Measurements from ENCODE around the gene HRAS. TPM values are rescaled to one million over a fixed set of nuclear protein-coding genes. Genes with fewer than 3 reads are reported as not detected.

The HRAS gene
- total and polyA plus RNA-seq, 2 donors (not counting 1 experiment from before 2014, with no cell fraction given), result 63.5 to 86.0 TPM

DNA sequence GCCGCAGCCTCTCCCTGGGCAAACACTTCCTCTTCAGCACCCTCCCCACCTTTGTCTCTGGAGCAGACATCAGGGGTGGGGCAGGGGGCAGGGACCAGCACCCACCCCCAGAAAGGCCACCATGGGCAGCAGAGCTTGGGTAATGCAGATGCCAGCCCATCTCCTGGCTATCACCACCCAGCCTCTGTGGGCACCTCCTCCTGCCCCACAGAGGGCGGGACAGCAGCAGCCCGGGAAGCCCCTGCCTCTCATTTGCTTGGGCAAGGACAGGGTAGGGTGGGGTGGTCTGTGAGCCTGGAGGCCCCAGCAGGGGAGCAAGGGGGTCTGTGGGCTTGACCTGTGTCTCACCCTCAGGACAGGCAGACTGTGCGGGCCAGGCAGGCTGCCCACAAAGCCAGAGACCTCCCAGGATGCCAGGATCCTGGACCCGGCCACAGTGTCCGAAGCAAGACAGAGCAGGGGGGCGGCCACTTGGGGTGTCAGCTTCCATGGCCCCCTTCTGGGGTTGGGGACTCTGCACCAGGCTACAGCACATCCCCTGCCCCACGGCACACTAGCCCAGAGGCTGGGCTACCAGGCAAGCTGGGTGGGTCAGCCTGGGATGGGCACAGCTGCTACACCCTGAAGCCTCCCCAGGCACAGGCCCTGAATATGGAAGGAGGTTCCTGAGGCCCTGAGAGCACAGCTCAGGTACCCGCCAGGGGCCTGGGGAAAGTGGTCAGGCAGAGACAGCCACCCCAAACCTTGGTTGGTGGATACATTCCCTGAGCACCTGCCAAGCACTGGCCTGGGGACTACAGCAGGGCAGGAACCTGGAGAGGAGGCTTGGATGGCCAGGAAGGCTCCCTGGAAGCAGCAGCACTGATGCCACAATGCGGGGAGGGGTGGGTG lies 32.8 kb downstream of the HRAS start:
- Histone ChIP-seq H2AFZ (ENCODE audit: insufficient read depth, low read depth, low read length, poor library complexity, severe bottlenecking) (no peak overlapping the region), H3K4me2 (replicated peaks; ENCODE audit: low read depth, low read length, poor library complexity, severe bottlenecking) (no peak overlapping the region), H3K9ac (ENCODE audit: low read length) (no peak overlapping the region), H3K27me3 (replicated peaks in 1 of 4; ENCODE audit: control extremely low read depth in 1 of 4, control insufficient read depth in 3 of 4, insufficient read depth in 4 of 4, low read length in 3 of 4) (peaks cover 0 to 10% (median 0%) of the 10 kb centered on the region in 4 experiments), H3K4me3 (ENCODE audit: control extremely low read depth in 1 of 5, extremely low read depth in 1 of 5, insufficient read depth in 1 of 5, low read depth in 2 of 5, low read length in 4 of 5) (no peak overlapping the region), H4K20me1 (ENCODE audit: control insufficient read depth, insufficient read depth, low read length, poor library complexity, severe bottlenecking) (peaks cover 68% of the 10 kb centered on the region), H3K9me3 (ENCODE audit: control extremely low read depth in 1 of 3, control insufficient read depth in 2 of 3, insufficient read depth in 1 of 3, low read length in 2 of 3) (peaks cover 0 to 6% (median 0%) of the 10 kb centered on the region in 3 donors), H3K27ac (ENCODE audit: low read length in 2 of 2) (no peak overlapping the region), H3K4me1 (ENCODE audit: control insufficient read depth in 2 of 2, insufficient read depth in 2 of 2, low read length in 2 of 2) (peaks cover 25 to 44% of the 10 kb centered on the region in 2 donors), H3K79me2 (ENCODE audit: control insufficient read depth, insufficient read depth, low read length) (peaks cover 46% of the 10 kb centered on the region), H3K36me3 (replicated peaks in 1 of 2; ENCODE audit: control extremely low read depth in 1 of 2, control insufficient read depth in 1 of 2, extremely low read depth in 1 of 2, insufficient read depth in 2 of 2, low read length in 1 of 2) (peaks cover 0 to 39% of the 10 kb centered on the region in 2 experiments)
- peaks cover 37% of the 10 kb centered on the region for H3K4me1 Mint-ChIP-seq
- H3K27ac Mint-ChIP-seq, result no peak overlapping the region
- ATAC-seq (ENCODE audit: low read depth), result no peak
- TF ChIP-seq, protein P1, sequence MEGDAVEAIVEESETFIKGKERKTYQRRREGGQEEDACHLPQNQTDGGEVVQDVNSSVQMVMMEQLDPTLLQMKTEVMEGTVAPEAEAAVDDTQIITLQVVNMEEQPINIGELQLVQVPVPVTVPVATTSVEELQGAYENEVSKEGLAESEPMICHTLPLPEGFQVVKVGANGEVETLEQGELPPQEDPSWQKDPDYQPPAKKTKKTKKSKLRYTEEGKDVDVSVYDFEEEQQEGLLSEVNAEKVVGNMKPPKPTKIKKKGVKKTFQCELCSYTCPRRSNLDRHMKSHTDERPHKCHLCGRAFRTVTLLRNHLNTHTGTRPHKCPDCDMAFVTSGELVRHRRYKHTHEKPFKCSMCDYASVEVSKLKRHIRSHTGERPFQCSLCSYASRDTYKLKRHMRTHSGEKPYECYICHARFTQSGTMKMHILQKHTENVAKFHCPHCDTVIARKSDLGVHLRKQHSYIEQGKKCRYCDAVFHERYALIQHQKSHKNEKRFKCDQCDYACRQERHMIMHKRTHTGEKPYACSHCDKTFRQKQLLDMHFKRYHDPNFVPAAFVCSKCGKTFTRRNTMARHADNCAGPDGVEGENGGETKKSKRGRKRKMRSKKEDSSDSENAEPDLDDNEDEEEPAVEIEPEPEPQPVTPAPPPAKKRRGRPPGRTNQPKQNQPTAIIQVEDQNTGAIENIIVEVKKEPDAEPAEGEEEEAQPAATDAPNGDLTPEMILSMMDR (IDR thresholded peaks at IDR 0.05), result no peak
- TF ChIP-seq EZH2 (IDR thresholded peaks at IDR 0.05; ENCODE audit: borderline replicate concordance, insufficient read depth, low read depth, low read length, poor library complexity, severe bottlenecking), result no peak
- H3K27me3 Mint-ChIP-seq, result no peaks in the 10 kb centered on the region
- H3K4me3 Mint-ChIP-seq, result no peak overlapping the region
- ChIA-PET POLR2A (interaction anchor here (0.5 to 0.6 kb wide), 2 partner anchors 10 to 14 kb away, joined by 3 to 5 read pairs; no protein-coding TSS in a partner anchor), CTCF (interaction anchor here (0.5 kb wide), 1 partner anchor 47 kb away, joined by 3 read pairs; no protein-coding TSS in a partner anchor)
- DNase-seq, result peak; percentile 21
- H3K9me3 Mint-ChIP-seq (ENCODE audit: insufficient read depth), result no peaks in the 10 kb centered on the region
- intact Hi-C loops (cut with micrococcal nuclease), result no loop called here
- WGBS (ENCODE audit: insufficient coverage), result 97% methylated on average over 10 of the region's 10 CpGs

Measured in B cell (primary cell).